Neural cell (in vitro differentiated cells): ENCODE measurements around the gene CAMK2D.

Experiments used
- CTCF ChIP-seq: fragments of 450-650 bp; IDR thresholded peaks from 2 replicates; pipeline ENCODE4 v1.5.1; 2014; ENCODE audit warnings: antibody characterized with exemption, mild to moderate bottlenecking, moderate library complexity; ENCODE audit not compliant: poor library complexity, severe bottlenecking
- EP300 ChIP-seq: fragments of 450-650 bp; conservative IDR thresholded peaks from 2 replicates; pipeline ENCODE4 v1.6.1; 2014; ENCODE audit warnings: antibody characterized with exemption, mild to moderate bottlenecking, moderate library complexity; ENCODE audit not compliant: poor library complexity, severe bottlenecking
- EZH2 ChIP-seq: fragments of 200-600, 300-800 bp; shearing (Covaris generic), sonication (generic); IDR thresholded peaks from 2 replicates; pipeline ENCODE4 v1.6.1; 2014; ENCODE audit warnings: antibody characterized with exemption, low read length, borderline replicate concordance, mild to moderate bottlenecking; ENCODE audit not compliant: insufficient read depth, poor library complexity, severe bottlenecking
- MXI1 ChIP-seq: fragments of 450-650 bp; conservative IDR thresholded peaks from 2 replicates; pipeline ENCODE4 v1.6.1; 2014; ENCODE audit warnings: antibody characterized with exemption, mild to moderate bottlenecking; ENCODE audit not compliant: poor library complexity, severe bottlenecking
- POLR2AphosphoS5 ChIP-seq: IDR thresholded peaks from 2 replicates; pipeline ENCODE4 v1.6.1; 2012
- RAD21 ChIP-seq: fragments of 450-650 bp; conservative IDR thresholded peaks from 2 replicates; pipeline ENCODE4 v1.6.1; 2014; ENCODE audit warnings: antibody characterized with exemption, mild to moderate bottlenecking, moderate library complexity

- no peak for TF ChIP-seq CTCF
- TF ChIP-seq EP300 = no peak
- TF ChIP-seq RAD21 = no peak
- TF ChIP-seq EZH2 = no peak
- TF ChIP-seq MXI1 = no peak
- no peak for TF ChIP-seq POLR2AphosphoS5
Observed at GRCh38 chr4:113677325-113677724, 84.2 kb downstream of the CAMK2D start.
